Measurements from ENCODE around the gene HACD2.

DNA sequence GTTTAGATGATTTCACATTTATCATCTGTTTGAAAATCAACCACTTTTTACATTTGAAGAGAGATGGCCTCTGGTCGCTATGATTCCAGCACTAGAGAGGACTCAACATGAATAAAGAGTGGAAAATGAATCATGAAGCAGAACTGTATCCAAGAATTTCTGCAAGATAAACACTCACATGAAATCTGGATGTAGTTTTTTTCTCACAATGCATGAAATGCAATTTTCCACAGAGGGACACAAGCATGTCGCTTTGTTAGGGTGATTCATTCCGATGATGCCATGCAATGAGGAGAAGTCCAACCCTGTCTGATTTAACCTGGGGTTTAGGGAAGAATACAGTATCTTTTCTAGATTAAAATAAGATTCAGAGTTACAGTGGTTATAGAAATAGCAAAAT, 85.5 kb downstream of the HACD2 start:
- TF ChIP-seq, protein P1, sequence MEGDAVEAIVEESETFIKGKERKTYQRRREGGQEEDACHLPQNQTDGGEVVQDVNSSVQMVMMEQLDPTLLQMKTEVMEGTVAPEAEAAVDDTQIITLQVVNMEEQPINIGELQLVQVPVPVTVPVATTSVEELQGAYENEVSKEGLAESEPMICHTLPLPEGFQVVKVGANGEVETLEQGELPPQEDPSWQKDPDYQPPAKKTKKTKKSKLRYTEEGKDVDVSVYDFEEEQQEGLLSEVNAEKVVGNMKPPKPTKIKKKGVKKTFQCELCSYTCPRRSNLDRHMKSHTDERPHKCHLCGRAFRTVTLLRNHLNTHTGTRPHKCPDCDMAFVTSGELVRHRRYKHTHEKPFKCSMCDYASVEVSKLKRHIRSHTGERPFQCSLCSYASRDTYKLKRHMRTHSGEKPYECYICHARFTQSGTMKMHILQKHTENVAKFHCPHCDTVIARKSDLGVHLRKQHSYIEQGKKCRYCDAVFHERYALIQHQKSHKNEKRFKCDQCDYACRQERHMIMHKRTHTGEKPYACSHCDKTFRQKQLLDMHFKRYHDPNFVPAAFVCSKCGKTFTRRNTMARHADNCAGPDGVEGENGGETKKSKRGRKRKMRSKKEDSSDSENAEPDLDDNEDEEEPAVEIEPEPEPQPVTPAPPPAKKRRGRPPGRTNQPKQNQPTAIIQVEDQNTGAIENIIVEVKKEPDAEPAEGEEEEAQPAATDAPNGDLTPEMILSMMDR (IDR thresholded peaks at IDR 0.05; ENCODE audit: low read depth, low read length): no peak
- TF ChIP-seq, protein P2, sequence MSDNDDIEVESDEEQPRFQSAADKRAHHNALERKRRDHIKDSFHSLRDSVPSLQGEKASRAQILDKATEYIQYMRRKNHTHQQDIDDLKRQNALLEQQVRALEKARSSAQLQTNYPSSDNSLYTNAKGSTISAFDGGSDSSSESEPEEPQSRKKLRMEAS (IDR thresholded peaks at IDR 0.05; ENCODE audit: low read depth, low read length): no peak
- TF ChIP-seq POLR2A (IDR thresholded peaks at IDR 0.05; ENCODE audit: extremely low read depth, insufficient read length) (no peak), MYC (IDR thresholded peaks at IDR 0.05; ENCODE audit: low read depth, low read length) (no peak)
